Hepatocyte (in vitro differentiated cells): ENCODE results near the gene TNFRSF12A. TPM values are rescaled to one million over a fixed set of nuclear protein-coding genes. Genes with fewer than 3 reads are reported as not detected.

Experiments used
- DNase-seq: peaks from one replicate; pipeline ENCODE4 v3.0.0-alpha.2; 2016; ENCODE audit warnings: low spot score
- H2AFZ ChIP-seq: fragments of 200-600 bp; sonication (generic); 2 replicates; pipeline ENCODE4 v1.6.0; 2016; ENCODE audit warnings: antibody characterized with exemption, mild to moderate bottlenecking
- H3K27ac ChIP-seq: fragments of 200-600 bp; sonication (generic); 2 replicates; pipeline ENCODE4 v1.5.1; 2016; ENCODE audit warnings: mild to moderate bottlenecking
- H3K27me3 ChIP-seq: fragments of 200-600 bp; sonication (generic); 2 replicates; pipeline ENCODE4 v1.6.1; 2016
- H3K36me3 ChIP-seq: fragments of 200-600 bp; sonication (generic); replicated peaks from 2 replicates; pipeline ENCODE4 v1.5.1; 2016; ENCODE audit warnings: low read depth; ENCODE audit not compliant: insufficient read depth
- H3K4me1 ChIP-seq: fragments of 200-600 bp; sonication (generic); 2 replicates; pipeline ENCODE4 v1.5.1; 2016; ENCODE audit warnings: mild to moderate bottlenecking, moderate library complexity; ENCODE audit not compliant: insufficient read depth
- H3K4me2 ChIP-seq: fragments of 200-600 bp; sonication (generic); 2 replicates; pipeline ENCODE4 v1.6.0; 2016
- H3K4me3 ChIP-seq: fragments of 200-600 bp; sonication (generic); 2 replicates; pipeline ENCODE4 v1.5.1; 2016; ENCODE audit warnings: mild to moderate bottlenecking
- H3K79me2 ChIP-seq: fragments of 200-600 bp; sonication (generic); 2 replicates; pipeline ENCODE4 v1.6.0; 2017; ENCODE audit warnings: mild to moderate bottlenecking
- H3K9me2 ChIP-seq: fragments of 200-600 bp; sonication (generic); replicated peaks from 2 replicates; pipeline ENCODE4 v1.6.0; 2017; ENCODE audit warnings: mild to moderate bottlenecking; ENCODE audit not compliant: insufficient read depth
- H3K9me3 ChIP-seq: fragments of 200-600 bp; sonication (generic); 2 replicates; pipeline ENCODE4 v1.5.1; 2016; ENCODE audit warnings: low read depth, mild to moderate bottlenecking
- H4K20me1 ChIP-seq: fragments of 200-600 bp; sonication (generic); 2 replicates; pipeline ENCODE4 v1.6.0; 2016; ENCODE audit warnings: mild to moderate bottlenecking; ENCODE audit not compliant: insufficient read depth, poor library complexity, severe bottlenecking
- EZH2 ChIP-seq: fragments of 200-600 bp; sonication (generic); IDR thresholded peaks from 2 replicates; pipeline ENCODE4 v1.6.1; 2016; ENCODE audit warnings: antibody characterized with exemption, mild to moderate bottlenecking, borderline replicate concordance
- EZH2phosphoT487 ChIP-seq: fragments of 200-600 bp; sonication (generic); IDR thresholded peaks from one replicate; pipeline ENCODE4 v1.6.1; 2018; ENCODE audit warnings: antibody characterized with exemption, mild to moderate bottlenecking, low read depth, moderate library complexity; ENCODE audit not compliant: unreplicated experiment, severe bottlenecking
- WGBS: methylation state at CpG from one replicate; pipeline ENCODE4 v1.1.6; 2016; ENCODE audit warnings: low lambda C conversion rate; ENCODE audit errors: missing lambda C conversion rate; 5-methylcytosine and 5-hydroxymethylcytosine counted together
- polyA plus RNA-seq: library from polyadenylated mRNA; unstranded; fragments of >200 nt; fragmentation: Nextera tagmentation; extraction: Ambion mirVana; gene quantifications from 2 replicates; pipeline ENCODE4 v1.2.1, GENCODE V29; 2016
- total RNA-seq: library from RNA; depleted of rRNA; stranded (reverse); fragments of >200 nt; gene quantifications from 2 replicates; pipeline ENCODE4 v1.2.3, GENCODE V29; 2014
- TF ChIP-seq, protein P1 (sequence below): fragments of 200-600 bp; sonication (generic); IDR thresholded peaks from 2 replicates; pipeline ENCODE4 v1.5.1; 2016; ENCODE audit warnings: antibody characterized with exemption, mild to moderate bottlenecking; ENCODE audit not compliant: poor library complexity

The TNFRSF12A gene
- total and polyA plus RNA-seq, 2 experiments from 2014 or later: 127 to 385 TPM

DNA sequence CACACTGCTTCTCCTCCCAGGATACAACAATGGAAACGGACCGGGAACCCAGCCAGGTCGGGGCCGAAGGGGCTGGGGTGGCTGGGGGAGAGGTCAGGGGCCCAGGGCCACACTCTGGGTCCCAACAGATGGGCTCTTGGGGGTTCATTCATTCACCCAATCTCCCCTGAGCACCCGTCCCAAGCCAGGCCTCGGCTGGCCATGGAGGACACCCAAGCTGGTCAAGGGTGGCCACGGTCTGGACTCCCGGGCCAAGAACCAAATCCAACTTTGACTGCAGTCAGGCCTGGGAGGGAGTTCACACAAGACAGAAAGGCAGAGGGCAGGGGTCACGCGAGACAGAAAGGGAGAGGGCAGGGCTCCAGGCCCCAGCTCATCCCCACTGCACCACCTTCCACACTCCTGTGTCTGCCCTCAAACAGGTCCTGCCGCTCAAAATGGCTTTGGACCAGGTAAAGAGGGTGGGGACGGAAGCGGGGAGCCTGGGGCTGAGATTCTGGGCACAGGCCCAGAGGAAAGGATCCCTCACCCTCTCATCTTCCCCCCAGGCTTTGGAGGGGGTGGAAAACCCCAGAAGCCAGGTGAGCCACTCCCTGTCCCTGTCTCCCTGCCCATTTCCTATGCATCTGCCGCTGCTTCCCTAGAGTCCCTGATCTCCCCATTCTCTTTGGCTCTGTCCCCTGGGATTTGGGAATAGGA lies 27.6 kb upstream of the TNFRSF12A start:
- no peaks in the 10 kb centered on the region for H3K27me3 ChIP-seq
- 92% methylated on average over 13 of the region's 14 CpGs for WGBS
- H3K36me3 ChIP-seq: no peaks in the 10 kb centered on the region
- H3K79me2 ChIP-seq: no peaks in the 10 kb centered on the region
- H3K9me3 ChIP-seq: no peaks in the 10 kb centered on the region
- no peak overlapping the region for H3K4me2 ChIP-seq
- TF ChIP-seq EZH2: no peak
- no peak for TF ChIP-seq EZH2phosphoT487
- TF ChIP-seq, protein P1, sequence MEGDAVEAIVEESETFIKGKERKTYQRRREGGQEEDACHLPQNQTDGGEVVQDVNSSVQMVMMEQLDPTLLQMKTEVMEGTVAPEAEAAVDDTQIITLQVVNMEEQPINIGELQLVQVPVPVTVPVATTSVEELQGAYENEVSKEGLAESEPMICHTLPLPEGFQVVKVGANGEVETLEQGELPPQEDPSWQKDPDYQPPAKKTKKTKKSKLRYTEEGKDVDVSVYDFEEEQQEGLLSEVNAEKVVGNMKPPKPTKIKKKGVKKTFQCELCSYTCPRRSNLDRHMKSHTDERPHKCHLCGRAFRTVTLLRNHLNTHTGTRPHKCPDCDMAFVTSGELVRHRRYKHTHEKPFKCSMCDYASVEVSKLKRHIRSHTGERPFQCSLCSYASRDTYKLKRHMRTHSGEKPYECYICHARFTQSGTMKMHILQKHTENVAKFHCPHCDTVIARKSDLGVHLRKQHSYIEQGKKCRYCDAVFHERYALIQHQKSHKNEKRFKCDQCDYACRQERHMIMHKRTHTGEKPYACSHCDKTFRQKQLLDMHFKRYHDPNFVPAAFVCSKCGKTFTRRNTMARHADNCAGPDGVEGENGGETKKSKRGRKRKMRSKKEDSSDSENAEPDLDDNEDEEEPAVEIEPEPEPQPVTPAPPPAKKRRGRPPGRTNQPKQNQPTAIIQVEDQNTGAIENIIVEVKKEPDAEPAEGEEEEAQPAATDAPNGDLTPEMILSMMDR: no peak
- no peak overlapping the region for H3K4me3 ChIP-seq
- no peaks in the 10 kb centered on the region for H4K20me1 ChIP-seq
- H2AFZ ChIP-seq: no peak overlapping the region
- no peak overlapping the region for H3K27ac ChIP-seq
- no peaks in the 10 kb centered on the region for H3K9me2 ChIP-seq
- DNase-seq: no peak
- H3K4me1 ChIP-seq: peaks cover 6% of the 10 kb centered on the region

DNA sequence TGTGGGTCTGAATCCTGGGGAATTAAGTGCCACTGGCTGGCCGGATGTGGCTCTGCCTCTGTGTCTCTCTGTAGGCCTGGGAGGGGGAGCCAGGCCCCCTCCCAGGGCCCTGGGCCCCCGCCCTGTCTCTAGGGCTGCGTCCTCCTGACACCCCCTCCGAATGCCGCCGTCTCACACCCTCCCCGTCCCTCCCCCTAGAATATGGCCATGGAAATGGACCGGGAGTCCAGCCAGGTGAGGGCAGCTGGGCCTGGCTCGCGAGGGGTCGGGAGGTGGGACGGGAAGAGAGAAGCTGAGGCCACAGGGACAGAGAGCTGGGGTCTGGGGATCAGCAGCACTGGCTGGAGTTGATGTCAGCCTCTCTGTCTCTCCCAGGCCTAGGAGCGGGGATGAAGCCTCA lies 23.9 kb upstream of the TNFRSF12A start:
- no peaks in the 10 kb centered on the region for H3K27me3 ChIP-seq
- H3K79me2 ChIP-seq: no peaks in the 10 kb centered on the region
- H2AFZ ChIP-seq: no peak overlapping the region

DNA sequence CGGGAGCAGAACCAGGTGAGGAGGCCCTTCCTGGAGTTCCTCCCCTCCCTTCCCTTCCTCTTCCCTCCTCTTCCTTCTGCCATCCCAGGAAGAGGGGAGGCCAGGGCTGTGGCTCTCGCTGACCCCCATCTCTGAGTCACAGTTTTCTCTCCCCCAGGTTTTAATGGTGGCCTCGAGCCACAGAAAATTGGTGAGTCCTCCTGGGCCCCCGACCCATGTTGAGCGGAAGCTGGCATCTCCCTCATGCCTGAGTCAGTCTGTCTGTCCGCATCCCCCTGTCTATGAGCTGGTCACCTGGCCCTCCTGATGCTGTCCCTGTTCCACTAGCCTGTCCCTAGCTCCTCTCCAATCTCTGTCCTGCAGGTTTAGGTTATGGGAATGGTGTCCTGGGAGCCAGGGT lies 20.2 kb upstream of the TNFRSF12A start:
- Histone ChIP-seq H3K9me3 (no peaks in the 10 kb centered on the region), H2AFZ (no peak overlapping the region), H4K20me1 (no peaks in the 10 kb centered on the region), H3K4me3 (no peak overlapping the region), H3K9me2 (no peaks in the 10 kb centered on the region), H3K27ac (no peak overlapping the region), H3K27me3 (no peaks in the 10 kb centered on the region), H3K4me2 (no peak overlapping the region), H3K4me1 (no peaks in the 10 kb centered on the region), H3K79me2 (no peaks in the 10 kb centered on the region), H3K36me3 (no peaks in the 10 kb centered on the region)
- no peak for DNase-seq
- TF ChIP-seq EZH2 (no peak), EZH2phosphoT487 (no peak)
- TF ChIP-seq, protein P1: no peak
- WGBS: 97% methylated on average over 6 of the region's 6 CpGs

More for the DNA sequence above, 23.9 kb upstream of the TNFRSF12A start:
- Histone ChIP-seq H3K36me3 (no peaks in the 10 kb centered on the region), H4K20me1 (no peaks in the 10 kb centered on the region), H3K4me2 (no peak overlapping the region), H3K9me2 (no peaks in the 10 kb centered on the region), H3K9me3 (no peaks in the 10 kb centered on the region), H3K27ac (no peak overlapping the region), H3K4me3 (no peak overlapping the region), H3K4me1 (no peaks in the 10 kb centered on the region)
- no peak for TF ChIP-seq EZH2
- no peak for TF ChIP-seq EZH2phosphoT487
- TF ChIP-seq, protein P1: no peak
- WGBS: 70% methylated on average over 3 of the region's 13 CpGs
- DNase-seq: no peak

DNA sequence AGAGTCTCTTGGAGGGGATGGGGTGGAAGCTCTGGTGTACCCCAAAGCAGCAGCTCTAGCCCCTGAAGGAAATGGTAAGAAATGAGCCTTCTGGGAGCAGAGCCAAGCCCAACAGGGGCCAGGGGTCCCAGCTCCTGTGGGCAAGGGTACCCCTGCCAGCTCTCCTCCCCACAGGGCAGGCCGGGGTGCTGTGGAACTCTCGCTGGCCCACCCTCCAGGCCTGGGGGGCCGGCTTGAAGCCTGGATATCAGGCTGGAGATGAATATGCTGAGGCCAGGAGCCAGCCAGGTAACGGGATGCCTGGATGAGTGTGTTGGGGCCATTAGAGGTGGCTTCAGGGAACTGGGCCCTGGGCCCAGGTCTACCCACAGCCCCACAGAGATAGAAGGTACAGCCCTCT lies 19.6 kb upstream of the TNFRSF12A start:
- 94% methylated on average over 4 of the region's 4 CpGs for WGBS
- Histone ChIP-seq H3K4me3 (no peak overlapping the region), H3K27ac (no peak overlapping the region), H3K9me3 (no peaks in the 10 kb centered on the region), H3K27me3 (no peaks in the 10 kb centered on the region), H3K4me2 (no peak overlapping the region), H2AFZ (no peak overlapping the region), H3K9me2 (no peaks in the 10 kb centered on the region), H3K36me3 (no peaks in the 10 kb centered on the region), H3K4me1 (no peaks in the 10 kb centered on the region), H4K20me1 (no peaks in the 10 kb centered on the region), H3K79me2 (no peaks in the 10 kb centered on the region)
- TF ChIP-seq, protein P1: no peak
- TF ChIP-seq EZH2: no peak
- no peak for TF ChIP-seq EZH2phosphoT487
- DNase-seq: no peak
